Adipocyte (in vitro differentiated cells): ENCODE data around the gene SMG5.

Source experiments
- DNase-seq: peaks from one replicate; pipeline ENCODE4 v3.0.0-alpha.2; 2015; ENCODE audit warnings: low read depth
- H3K27me3 ChIP-seq: replicated peaks from 2 replicates; pipeline ENCODE4 v1.7.0; 2013; ENCODE audit warnings: mild to moderate bottlenecking, low read length, moderate library complexity; ENCODE audit not compliant: control insufficient read depth, insufficient read depth
- H3K36me3 ChIP-seq: 2 replicates; pipeline ENCODE4 v1.7.0; 2013; ENCODE audit warnings: low read length, mild to moderate bottlenecking, moderate library complexity; ENCODE audit not compliant: control insufficient read depth, insufficient read depth, severe bottlenecking
- H3K4me1 ChIP-seq: 2 replicates; pipeline ENCODE4 v1.7.0; 2013; ENCODE audit warnings: mild to moderate bottlenecking, low read length, moderate library complexity; ENCODE audit not compliant: control insufficient read depth, insufficient read depth
- H3K4me3 ChIP-seq: 2 replicates; pipeline ENCODE4 v1.7.0; 2013; ENCODE audit warnings: mild to moderate bottlenecking, low read length, moderate library complexity
- H3K9ac ChIP-seq: 2 replicates; pipeline ENCODE4 v1.7.0; 2013; ENCODE audit warnings: mild to moderate bottlenecking, low read length, moderate library complexity
- H3K9me3 ChIP-seq: 2 replicates; pipeline ENCODE4 v1.7.0; 2013; ENCODE audit warnings: mild to moderate bottlenecking, low read length, moderate library complexity; ENCODE audit not compliant: control insufficient read depth

The SMG5 gene

DNA sequence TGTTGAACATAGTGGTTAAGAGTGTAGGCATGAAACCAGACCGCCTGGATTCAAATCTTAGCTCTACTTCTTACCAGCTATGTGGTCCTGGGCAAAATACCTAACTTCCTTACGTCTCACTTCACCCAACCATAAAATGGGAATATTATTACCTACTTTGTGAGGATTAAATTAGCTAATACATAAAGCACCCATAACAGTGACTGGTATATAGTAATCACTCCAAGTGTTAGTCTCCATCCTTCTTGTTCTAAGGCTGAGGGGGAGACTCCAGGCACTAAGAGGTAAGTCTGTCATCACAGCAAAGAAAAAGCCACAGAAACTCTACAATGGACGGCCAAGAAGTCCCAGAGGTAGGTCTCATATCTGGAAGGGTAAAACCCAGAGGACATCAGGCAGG lies 2.8 kb downstream of the SMG5 start:
- no peak for DNase-seq
- Histone ChIP-seq H3K4me1 (peaks cover 44% of the 10 kb centered on the region), H3K9me3 (no peaks in the 10 kb centered on the region), H3K4me3 (no peak overlapping the region), H3K36me3 (peaks cover 23% of the 10 kb centered on the region), H3K9ac (no peak overlapping the region), H3K27me3 (no peaks in the 10 kb centered on the region)

DNA sequence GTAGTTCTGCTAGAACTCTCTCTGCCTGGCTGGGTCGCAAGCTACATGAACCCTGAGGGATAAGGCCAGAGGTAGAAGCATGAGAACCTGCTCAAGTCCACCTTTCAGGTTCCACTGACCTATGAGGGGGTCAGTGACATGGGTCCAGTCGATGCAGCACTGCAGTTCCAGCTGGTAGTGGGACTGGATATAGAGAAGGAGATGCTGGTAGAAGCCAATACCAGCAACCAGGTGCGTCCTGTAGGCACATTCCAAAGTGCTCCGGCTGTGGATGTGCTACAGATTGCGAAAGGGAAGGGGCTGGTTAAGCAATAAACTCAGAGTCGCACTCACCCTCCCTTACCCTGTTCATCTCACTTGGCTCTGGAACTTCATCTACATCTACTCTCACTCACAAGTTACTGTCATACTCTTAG lies 5.7 kb downstream of the SMG5 start:
- Histone ChIP-seq H3K9me3 (no peaks in the 10 kb centered on the region), H3K4me1 (peaks cover 34% of the 10 kb centered on the region), H3K9ac (peak overlapping the region; percentile 12), H3K36me3 (peaks cover 52% of the 10 kb centered on the region), H3K4me3 (peak overlapping the region; percentile 41), H3K27me3 (no peaks in the 10 kb centered on the region)
- DNase-seq = peak; percentile 40

DNA sequence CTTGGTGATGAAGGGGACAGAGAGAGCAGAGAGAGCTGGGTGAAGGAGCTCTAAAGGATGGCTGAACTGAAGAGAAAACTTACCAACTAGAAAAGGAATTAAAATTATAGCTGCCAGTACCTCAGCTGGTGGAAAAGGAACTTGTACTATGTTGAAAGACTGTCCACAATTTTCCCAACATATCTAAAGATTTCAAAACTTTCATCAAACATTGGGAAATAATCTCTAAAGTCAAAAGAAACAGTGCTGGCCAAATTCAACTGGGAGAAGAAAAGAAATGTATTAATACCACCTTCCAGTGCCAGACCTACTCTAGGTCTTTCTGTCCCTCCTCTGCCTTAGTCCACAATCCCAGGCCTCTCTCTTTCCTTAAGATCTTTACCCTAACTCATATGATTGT lies 6.1 kb downstream of the SMG5 start:
- Histone ChIP-seq H3K36me3 (peaks cover 56% of the 10 kb centered on the region), H3K4me3 (no peak overlapping the region), H3K9me3 (no peaks in the 10 kb centered on the region), H3K9ac (peak overlapping the region; percentile 16), H3K27me3 (no peaks in the 10 kb centered on the region), H3K4me1 (peaks cover 30% of the 10 kb centered on the region)
- peak; percentile 51 for DNase-seq

DNA sequence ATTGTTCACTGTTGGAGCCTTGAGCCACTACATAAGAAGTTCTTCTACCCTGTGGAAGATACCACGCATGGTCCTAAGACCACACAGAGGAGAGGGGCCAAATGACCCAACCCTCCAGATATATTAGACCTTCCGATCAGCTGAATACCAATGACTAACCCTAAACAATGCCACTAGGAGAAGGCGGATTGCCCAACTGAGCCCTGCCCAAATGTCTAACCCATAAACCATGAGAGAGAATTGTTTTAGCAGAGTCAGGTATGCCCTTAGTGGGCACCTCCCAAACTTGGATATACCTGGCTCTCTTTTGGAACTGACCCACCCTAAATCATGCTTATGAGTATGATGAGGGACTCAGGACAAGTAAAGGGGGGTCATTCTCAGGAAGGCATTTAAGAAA lies 12.3 kb downstream of the SMG5 start:
- no peak overlapping the region for H3K9ac ChIP-seq
- no peak overlapping the region for H3K4me3 ChIP-seq
- no peaks in the 10 kb centered on the region for H3K9me3 ChIP-seq
- no peak for DNase-seq
- no peaks in the 10 kb centered on the region for H3K27me3 ChIP-seq
- H3K36me3 ChIP-seq = peaks cover 95% of the 10 kb centered on the region
- no peaks in the 10 kb centered on the region for H3K4me1 ChIP-seq

DNA sequence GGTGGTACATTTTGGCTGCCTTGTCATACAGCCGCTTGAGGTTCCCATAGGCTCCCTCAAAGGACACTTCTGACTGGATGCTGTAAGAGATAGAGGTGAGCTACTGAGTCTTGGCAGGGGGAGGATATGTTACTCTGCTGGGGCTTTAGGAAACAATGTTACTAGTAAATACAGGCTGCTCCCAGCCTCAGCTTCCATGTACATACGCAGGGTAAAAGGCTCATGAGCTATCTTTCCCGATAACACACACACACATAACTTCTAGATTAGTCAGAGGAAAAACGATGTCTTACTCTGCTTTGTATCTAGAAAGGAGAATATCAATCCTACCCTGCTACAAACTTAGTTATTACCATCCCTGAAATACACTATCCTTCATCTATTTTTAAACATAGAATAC lies 14.3 kb downstream of the SMG5 start:
- H3K4me1 ChIP-seq = peaks cover 3% of the 10 kb centered on the region
- no peak for DNase-seq
- H3K9ac ChIP-seq = no peak overlapping the region
- no peak overlapping the region for H3K4me3 ChIP-seq
- H3K9me3 ChIP-seq = no peaks in the 10 kb centered on the region
- H3K36me3 ChIP-seq = peaks cover 92% of the 10 kb centered on the region
- no peaks in the 10 kb centered on the region for H3K27me3 ChIP-seq

DNA sequence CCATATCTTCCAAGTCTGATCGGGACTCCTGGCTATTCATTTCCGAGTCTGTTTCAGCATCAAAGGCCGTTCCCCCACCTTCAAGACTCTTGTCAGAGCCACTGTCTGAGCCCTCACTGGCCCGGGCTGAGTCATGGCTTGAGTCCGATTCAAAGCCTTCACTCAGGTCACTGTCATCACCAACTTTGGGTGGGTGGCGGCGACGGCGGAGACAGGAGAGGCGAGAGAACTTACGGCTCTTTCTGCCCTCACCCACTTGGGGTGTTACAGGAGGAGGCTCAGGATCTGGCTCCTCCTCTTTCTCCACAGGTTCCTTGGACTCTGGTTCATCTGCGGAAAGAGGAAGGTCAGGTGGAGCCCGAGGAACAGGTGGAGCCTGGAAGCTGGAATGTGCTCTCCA lies 16.6 kb downstream of the SMG5 start:
- no peak overlapping the region for H3K4me3 ChIP-seq
- no peaks in the 10 kb centered on the region for H3K9me3 ChIP-seq
- H3K4me1 ChIP-seq = peaks cover 13% of the 10 kb centered on the region
- peaks cover 85% of the 10 kb centered on the region for H3K36me3 ChIP-seq
- DNase-seq = no peak
- H3K9ac ChIP-seq = no peak overlapping the region
- no peaks in the 10 kb centered on the region for H3K27me3 ChIP-seq

DNA sequence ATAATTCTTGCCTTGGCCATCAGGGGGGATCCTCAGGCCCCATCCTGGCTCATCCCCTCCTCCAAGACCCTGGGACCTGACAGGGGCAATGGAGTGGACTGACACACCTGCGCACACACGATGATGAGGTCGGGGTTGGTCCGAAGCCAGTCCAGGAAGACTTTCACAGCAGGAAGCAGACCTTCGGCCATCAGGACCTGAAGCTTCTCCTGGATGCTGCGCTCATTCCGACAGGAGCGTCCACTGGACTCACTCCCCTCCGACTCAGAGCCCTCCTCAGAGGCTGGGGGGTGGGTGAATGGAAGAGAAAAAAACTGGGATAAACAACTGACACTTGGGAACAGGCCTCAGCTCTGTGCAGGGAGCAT lies 19.4 kb downstream of the SMG5 start:
- peaks cover 13% of the 10 kb centered on the region for H3K4me1 ChIP-seq
- no peak overlapping the region for H3K4me3 ChIP-seq
- H3K27me3 ChIP-seq = no peaks in the 10 kb centered on the region
- no peak overlapping the region for H3K9ac ChIP-seq
- H3K36me3 ChIP-seq = peaks cover 90% of the 10 kb centered on the region
- DNase-seq = no peak
- no peaks in the 10 kb centered on the region for H3K9me3 ChIP-seq

DNA sequence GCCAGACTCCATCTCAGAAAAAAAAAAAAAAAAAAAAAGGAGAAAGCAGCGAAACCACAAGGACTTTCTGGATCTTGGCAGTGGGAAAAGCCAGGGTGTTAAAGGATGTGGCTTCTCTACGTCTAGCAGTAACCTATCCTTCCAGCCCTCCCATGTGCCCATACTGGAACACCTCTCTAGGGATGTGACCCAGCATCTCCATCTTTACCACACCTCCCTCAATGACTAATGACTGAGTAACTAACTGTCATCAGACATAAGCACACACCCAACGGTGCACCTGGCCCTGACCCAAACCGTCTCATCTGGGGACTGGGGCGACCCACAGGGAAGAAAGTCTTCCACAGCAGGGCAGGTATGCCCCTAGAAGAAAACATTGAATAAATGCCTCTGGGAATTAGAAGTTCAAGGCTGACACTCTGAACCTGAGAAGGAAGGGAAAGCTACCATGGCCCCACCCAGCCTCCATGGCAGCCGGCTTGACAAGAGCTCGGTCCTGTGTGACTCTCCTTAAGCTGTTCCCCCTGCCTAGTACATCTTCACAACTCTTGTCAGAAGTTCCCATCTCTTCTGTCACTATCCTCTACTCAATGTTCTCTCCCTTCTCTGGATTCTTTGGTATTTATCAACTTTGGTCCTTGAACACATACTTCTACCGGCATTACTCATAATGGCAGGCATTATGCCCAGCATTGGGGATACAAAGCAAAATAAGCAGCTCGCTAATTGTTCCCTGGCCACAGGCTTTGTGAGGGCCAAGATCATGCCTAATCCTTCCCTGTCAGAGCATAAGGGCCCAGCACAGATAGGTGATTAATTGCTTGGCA lies 20.0 kb downstream of the SMG5 start:
- no peaks in the 10 kb centered on the region for H3K27me3 ChIP-seq
- peaks cover 90% of the 10 kb centered on the region for H3K36me3 ChIP-seq
- no peaks in the 10 kb centered on the region for H3K9me3 ChIP-seq
- H3K4me3 ChIP-seq = peak overlapping the region; percentile 35
- peak; percentile 67 for DNase-seq
- no peak overlapping the region for H3K9ac ChIP-seq
- H3K4me1 ChIP-seq = peaks cover 13% of the 10 kb centered on the region

DNA sequence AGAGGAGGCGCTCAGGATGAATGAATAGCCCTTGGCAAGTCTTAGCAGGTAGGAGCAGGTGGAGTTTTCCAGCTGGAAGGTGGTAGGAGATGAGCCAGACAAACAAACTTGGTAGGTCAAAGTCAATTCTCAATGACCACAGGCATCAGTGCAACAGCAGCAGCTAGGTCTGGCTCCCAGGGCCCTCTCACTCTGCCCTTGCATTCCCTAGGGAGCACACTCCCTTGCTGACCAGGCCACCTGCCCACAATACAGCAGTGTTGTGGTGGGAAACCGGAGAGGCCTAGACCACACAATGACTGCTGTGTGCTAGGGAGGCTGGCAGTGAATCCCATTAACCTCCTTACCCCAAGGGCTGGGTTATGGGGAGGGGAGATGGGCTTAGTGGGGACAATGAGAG lies 21.7 kb downstream of the SMG5 start:
- no peaks in the 10 kb centered on the region for H3K9me3 ChIP-seq
- no peaks in the 10 kb centered on the region for H3K27me3 ChIP-seq
- peaks cover 90% of the 10 kb centered on the region for H3K36me3 ChIP-seq
- no peak for DNase-seq
- no peak overlapping the region for H3K4me3 ChIP-seq
- no peak overlapping the region for H3K9ac ChIP-seq
- peaks cover 13% of the 10 kb centered on the region for H3K4me1 ChIP-seq

DNA sequence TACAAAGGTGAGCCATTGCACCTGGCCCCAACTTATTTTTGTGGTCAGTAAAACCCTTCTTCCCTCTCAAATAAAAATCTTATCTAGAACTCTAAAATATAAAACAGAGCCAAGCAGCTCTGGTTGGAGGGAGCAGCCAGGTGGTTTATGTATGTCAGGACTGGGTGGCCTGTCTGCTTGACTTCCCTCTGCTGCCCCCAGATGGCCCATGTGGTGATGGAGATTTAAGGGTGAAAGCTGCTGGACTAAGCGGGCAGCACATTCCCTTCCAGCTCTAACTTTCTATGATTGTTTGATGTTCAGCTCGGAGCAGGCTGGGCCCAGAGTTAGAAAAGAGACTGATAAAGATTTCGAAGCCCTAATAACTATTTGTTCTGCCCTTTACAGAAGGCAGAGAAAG lies 22.8 kb downstream of the SMG5 start:
- no peak overlapping the region for H3K9ac ChIP-seq
- H3K4me1 ChIP-seq = peaks cover 13% of the 10 kb centered on the region
- no peak for DNase-seq
- H3K36me3 ChIP-seq = peaks cover 85% of the 10 kb centered on the region
- no peaks in the 10 kb centered on the region for H3K27me3 ChIP-seq
- no peak overlapping the region for H3K4me3 ChIP-seq
- H3K9me3 ChIP-seq = no peaks in the 10 kb centered on the region

DNA sequence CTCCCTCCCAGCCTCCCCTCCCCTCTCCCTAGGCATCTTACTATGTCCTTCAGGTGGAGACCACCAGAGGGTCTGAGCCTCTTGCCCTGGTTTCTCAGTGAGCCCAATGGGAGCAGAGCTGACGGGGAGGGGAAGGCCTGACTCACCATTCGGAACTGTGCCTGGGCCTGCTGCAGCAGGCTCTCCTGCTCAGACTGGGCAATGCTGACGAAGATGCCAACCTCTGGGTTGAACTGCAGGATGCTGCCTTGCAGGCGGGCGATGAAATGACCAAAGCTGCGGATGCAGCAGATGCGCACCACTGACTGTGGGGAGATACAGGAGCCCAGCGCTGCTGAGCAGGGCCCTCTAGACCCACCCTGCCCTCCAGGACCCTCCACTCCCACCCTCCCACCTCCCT lies 23.8 kb downstream of the SMG5 start:
- Histone ChIP-seq H3K27me3 (no peaks in the 10 kb centered on the region), H3K9ac (no peak overlapping the region), H3K4me3 (no peak overlapping the region), H3K4me1 (peaks cover 13% of the 10 kb centered on the region), H3K36me3 (peaks cover 86% of the 10 kb centered on the region), H3K9me3 (no peaks in the 10 kb centered on the region)
- no peak for DNase-seq

DNA sequence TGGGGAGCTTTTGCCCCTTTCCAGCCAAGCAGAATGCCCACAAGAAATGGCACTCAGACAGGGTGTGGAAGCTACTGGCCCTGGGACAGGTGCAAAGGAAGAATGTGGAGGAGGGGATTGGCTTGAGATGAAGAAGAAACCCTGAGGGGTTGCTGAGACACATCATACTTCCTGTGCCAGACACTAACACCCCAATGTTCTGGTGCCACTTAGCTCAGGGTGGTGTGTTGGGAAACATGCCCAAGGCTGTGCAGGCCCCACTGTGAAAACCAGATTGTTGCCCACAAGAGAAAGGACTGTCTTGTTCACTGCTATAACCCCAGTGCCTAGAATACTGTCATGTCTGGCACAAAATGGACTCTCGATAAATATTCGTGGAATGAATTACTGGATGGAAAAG lies 24.9 kb downstream of the SMG5 start:
- Histone ChIP-seq H3K36me3 (peaks cover 86% of the 10 kb centered on the region), H3K9me3 (no peaks in the 10 kb centered on the region), H3K9ac (no peak overlapping the region), H3K4me3 (no peak overlapping the region), H3K4me1 (peaks cover 6% of the 10 kb centered on the region), H3K27me3 (no peaks in the 10 kb centered on the region)
- DNase-seq = no peak
